Bronchial epithelial cell (primary cell): ENCODE results near the gene PTPRH. TPM values are rescaled to one million over a fixed set of nuclear protein-coding genes. Genes with fewer than 3 reads are reported as not detected.

Experiments
- DNase-seq: peaks from one replicate; pipeline ENCODE4 v3.0.0-alpha.2; 2010; ENCODE audit warnings: low read depth
- FAIRE-seq: peaks from 2 replicates; lab custom pipeline; 2011; peaks lifted over from hg19 to GRCh38; lab: Jason Lieb, UNC
- H3K27me3 ChIP-seq: 2 replicates; pipeline ENCODE4 v1.5.1; 2011; ENCODE audit warnings: low read length; ENCODE audit not compliant: control insufficient read depth, insufficient read depth
- H3K36me3 ChIP-seq: 2 replicates; pipeline ENCODE4 v1.5.1; 2011; ENCODE audit warnings: low read length; ENCODE audit not compliant: control insufficient read depth, insufficient read depth
- H3K4me3 ChIP-seq: 2 replicates; pipeline ENCODE4 v1.5.1; 2011; ENCODE audit warnings: mild to moderate bottlenecking, low read depth, low read length, control low read depth
- total RNA-seq: library from RNA; depleted of rRNA; stranded (reverse); fragments of >200 nt; gene quantifications from 2 replicates; pipeline ENCODE4 v1.2.1, GENCODE V29; 2014
- TF ChIP-seq, protein P1 (sequence below): IDR thresholded peaks from 2 replicates; pipeline ENCODE4 v1.5.1; 2011; ENCODE audit warnings: mild to moderate bottlenecking, moderate library complexity, low read length, control low read depth, inconsistent platforms; ENCODE audit not compliant: insufficient read depth, severe bottlenecking

Gene PTPRH
- total RNA-seq, 1 donor from 2014 or later = 3.9 TPM

GRCh38 chr19:55178781-55179599, 30.3 kb downstream of the PTPRH start:
- peaks cover 2% of the 10 kb centered on the region for H3K27me3 ChIP-seq
- DNase-seq (peak; percentile 39), FAIRE-seq (no peak)

DNA sequence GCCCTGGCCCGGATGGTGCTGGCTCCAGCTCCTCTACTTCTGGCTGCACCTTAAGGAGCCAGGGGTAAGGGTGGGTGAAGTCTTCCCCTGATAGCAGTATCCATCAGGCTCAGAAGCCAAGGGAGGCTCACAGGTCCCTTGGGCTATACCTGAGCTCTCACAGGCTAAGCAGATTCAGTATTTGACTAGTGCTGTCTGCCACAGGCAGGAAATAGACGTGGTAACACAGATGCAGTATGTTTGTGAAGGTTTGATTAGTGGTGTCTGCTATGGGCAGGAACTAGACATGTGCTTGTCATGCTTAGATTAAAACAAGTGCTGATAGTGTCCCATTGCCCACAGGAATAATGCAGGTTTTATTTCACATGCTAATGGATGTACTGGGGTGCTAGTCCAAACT, 33.2 kb downstream of the PTPRH start:
- no peak for DNase-seq
- FAIRE-seq = no peak
- TF ChIP-seq, protein P1, sequence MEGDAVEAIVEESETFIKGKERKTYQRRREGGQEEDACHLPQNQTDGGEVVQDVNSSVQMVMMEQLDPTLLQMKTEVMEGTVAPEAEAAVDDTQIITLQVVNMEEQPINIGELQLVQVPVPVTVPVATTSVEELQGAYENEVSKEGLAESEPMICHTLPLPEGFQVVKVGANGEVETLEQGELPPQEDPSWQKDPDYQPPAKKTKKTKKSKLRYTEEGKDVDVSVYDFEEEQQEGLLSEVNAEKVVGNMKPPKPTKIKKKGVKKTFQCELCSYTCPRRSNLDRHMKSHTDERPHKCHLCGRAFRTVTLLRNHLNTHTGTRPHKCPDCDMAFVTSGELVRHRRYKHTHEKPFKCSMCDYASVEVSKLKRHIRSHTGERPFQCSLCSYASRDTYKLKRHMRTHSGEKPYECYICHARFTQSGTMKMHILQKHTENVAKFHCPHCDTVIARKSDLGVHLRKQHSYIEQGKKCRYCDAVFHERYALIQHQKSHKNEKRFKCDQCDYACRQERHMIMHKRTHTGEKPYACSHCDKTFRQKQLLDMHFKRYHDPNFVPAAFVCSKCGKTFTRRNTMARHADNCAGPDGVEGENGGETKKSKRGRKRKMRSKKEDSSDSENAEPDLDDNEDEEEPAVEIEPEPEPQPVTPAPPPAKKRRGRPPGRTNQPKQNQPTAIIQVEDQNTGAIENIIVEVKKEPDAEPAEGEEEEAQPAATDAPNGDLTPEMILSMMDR = no peak
- peaks cover 2% of the 10 kb centered on the region for H3K27me3 ChIP-seq
- H3K4me3 ChIP-seq = no peak overlapping the region
- H3K36me3 ChIP-seq = no peaks in the 10 kb centered on the region

More at GRCh38 chr19:55178781-55179599, 30.3 kb downstream of the PTPRH start:
- Histone ChIP-seq H3K36me3 (no peaks in the 10 kb centered on the region), H3K4me3 (no peak overlapping the region)
- TF ChIP-seq, protein P1 = no peak

DNA sequence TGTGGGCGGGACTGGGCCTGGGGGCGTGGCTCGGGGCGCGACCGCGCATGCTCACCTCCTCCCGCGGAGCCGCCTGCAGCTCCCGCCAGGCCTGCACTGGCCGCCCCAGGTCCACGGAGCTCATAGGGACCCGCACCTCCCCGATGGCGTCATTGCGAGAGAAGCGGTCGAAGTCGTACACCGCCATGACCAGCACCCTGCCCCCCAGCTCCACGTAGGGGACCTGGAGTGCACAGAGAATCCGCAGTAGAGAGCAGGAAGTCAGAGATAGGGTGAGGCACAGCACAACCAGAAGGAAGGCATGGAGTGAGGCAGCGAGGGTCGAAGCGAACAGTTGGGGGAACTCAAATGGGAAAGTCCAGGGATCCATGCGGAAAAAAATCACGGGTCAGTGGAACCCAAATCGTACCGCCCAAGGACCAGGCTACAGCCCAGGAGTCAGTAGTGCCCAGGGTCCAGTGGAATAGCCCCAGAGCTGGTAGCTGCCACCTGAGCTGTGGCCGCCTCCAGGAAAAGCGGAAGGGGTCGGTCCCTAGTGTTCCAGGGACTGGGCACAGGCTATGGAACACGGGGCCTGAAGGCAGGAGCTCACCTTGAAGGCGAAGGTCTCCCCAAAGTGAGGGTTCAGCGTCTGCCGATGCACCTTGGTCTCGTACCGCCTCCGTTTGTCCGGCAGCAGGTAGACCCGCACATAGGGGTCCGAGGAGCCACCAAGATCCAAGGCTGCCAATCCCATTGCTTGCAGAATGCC, 34.0 kb downstream of the PTPRH start:
- H3K36me3 ChIP-seq = no peaks in the 10 kb centered on the region
- DNase-seq (no peak), FAIRE-seq (no peak)
- no peak overlapping the region for H3K4me3 ChIP-seq
- TF ChIP-seq, protein P1 = no peak
- H3K27me3 ChIP-seq = peaks cover 2% of the 10 kb centered on the region

GRCh38 chr19:55174425-55175116, 34.7 kb downstream of the PTPRH start:
- no peaks in the 10 kb centered on the region for H3K36me3 ChIP-seq
- FAIRE-seq (no peak), DNase-seq (no peak)
- H3K27me3 ChIP-seq = peaks cover under 1% of the 10 kb centered on the region
- TF ChIP-seq, protein P1 = no peak
- H3K4me3 ChIP-seq = no peak overlapping the region

- FAIRE-seq = no peak
Observed at GRCh38 chr19:55173714-55174409, 35.4 kb downstream of the PTPRH start.

More at GRCh38 chr19:55173714-55174409, 35.4 kb downstream of the PTPRH start:
- Histone ChIP-seq H3K4me3 (peak overlapping the region; percentile 37), H3K36me3 (no peaks in the 10 kb centered on the region), H3K27me3 (no peaks in the 10 kb centered on the region)
- DNase-seq = peak; percentile 35
- TF ChIP-seq, protein P1 = no peak
